Activated naive CD4-positive, alpha-beta T cell treated with anti-CD3 and anti-CD28 coated beads for 36 hours (primary cell): ENCODE data around the gene PLXNC1. TPM values are rescaled to one million over a fixed set of nuclear protein-coding genes. Genes with fewer than 3 reads are reported as not detected.

Experiments used
- CTCF ChIA-PET: fragments of 350-600 bp; sonication (Branson Sonifier 250); formaldehyde crosslinking; loops from one replicate; lab custom pipeline; 2021; ENCODE audit warnings: antibody characterized with exemption; lab: Charles Lee
- DNase-seq: peaks from one replicate; pipeline ENCODE4 v3.0.0-alpha.2; 2020
- H3K27ac Mint-ChIP-seq: one replicate; pipeline ENCODE4 v1.8.0; 2021; ENCODE audit warnings: mild to moderate bottlenecking, mixed read lengths
- H3K27me3 Mint-ChIP-seq: one replicate; pipeline ENCODE4 v1.8.0; 2021; ENCODE audit warnings: low read depth, mixed read lengths
- H3K36me3 Mint-ChIP-seq: one replicate; pipeline ENCODE4 v1.8.0; 2021; ENCODE audit warnings: low read depth, mixed read lengths
- H3K4me1 Mint-ChIP-seq: one replicate; pipeline ENCODE4 v1.8.0; 2021; ENCODE audit warnings: low read depth, mixed read lengths
- H3K4me3 Mint-ChIP-seq: one replicate; pipeline ENCODE4 v1.8.0; 2021; ENCODE audit warnings: mild to moderate bottlenecking, moderate library complexity, mixed read lengths
- H3K9me3 Mint-ChIP-seq: one replicate; pipeline ENCODE4 v1.8.0; 2021; ENCODE audit warnings: mixed read lengths
- intact Hi-C: fragments of 100-400 bp; cut with micrococcal nuclease; formaldehyde crosslinking; loops from one replicate; pipeline ENCODE4 v1.15.1; 2023
- total RNA-seq, 2 experiments: library from RNA; stranded (reverse); gene quantifications; one replicate each; pipeline ENCODE4 v1.2.3, GENCODE V29; 2021

PLXNC1 gene
- total RNA-seq, 2 experiments from 2014 or later, result 3.6 to 4.0 TPM

GRCh38 chr12:94230357-94230905, 82.1 kb downstream of the PLXNC1 start:
- DNase-seq, result peak; percentile 14
- Mint-ChIP-seq H3K27ac (no peak overlapping the region), H3K4me3 (no peak overlapping the region), H3K4me1 (peaks cover 6% of the 10 kb centered on the region), H3K36me3 (peaks cover 14% of the 10 kb centered on the region), H3K27me3 (no peaks in the 10 kb centered on the region), H3K9me3 (no peaks in the 10 kb centered on the region)
- CTCF ChIA-PET, result no interaction called here
- intact Hi-C loops, result loop anchor here (1.0 kb wide), 1 partner anchor 22 kb away; no protein-coding TSS in a partner anchor

- intact Hi-C loops, result no loop called here
- no peak for DNase-seq
- Mint-ChIP-seq H3K4me3 (no peak overlapping the region), H3K9me3 (no peaks in the 10 kb centered on the region), H3K27ac (no peak overlapping the region), H3K4me1 (peaks cover 6% of the 10 kb centered on the region), H3K36me3 (peaks cover 14% of the 10 kb centered on the region), H3K27me3 (no peaks in the 10 kb centered on the region)
- CTCF ChIA-PET, result interaction anchor here (0.7 kb wide), 1 partner anchor 51 kb away, joined by 3 read pairs; no protein-coding TSS in a partner anchor
These were observed 83.3 kb downstream of the PLXNC1 start for GRCh38 chr12:94231709-94232108.

GRCh38 chr12:94235848-94236247, 87.5 kb downstream of the PLXNC1 start:
- DNase-seq, result no peak
- no peaks in the 10 kb centered on the region for H3K4me1 Mint-ChIP-seq
- H3K36me3 Mint-ChIP-seq, result peaks cover 6% of the 10 kb centered on the region
- no peaks in the 10 kb centered on the region for H3K9me3 Mint-ChIP-seq
- no peak overlapping the region for H3K4me3 Mint-ChIP-seq
- no peak overlapping the region for H3K27ac Mint-ChIP-seq
- CTCF ChIA-PET, result no interaction called here
- no peaks in the 10 kb centered on the region for H3K27me3 Mint-ChIP-seq
- intact Hi-C loops, result no loop called here

GRCh38 chr12:94239332-94239993, 91.1 kb downstream of the PLXNC1 start:
- H3K27me3 Mint-ChIP-seq, result no peaks in the 10 kb centered on the region
- CTCF ChIA-PET, result no interaction called here
- no peaks in the 10 kb centered on the region for H3K9me3 Mint-ChIP-seq
- H3K36me3 Mint-ChIP-seq, result peaks cover 10% of the 10 kb centered on the region
- H3K4me3 Mint-ChIP-seq, result no peak overlapping the region
- H3K4me1 Mint-ChIP-seq, result peaks cover 7% of the 10 kb centered on the region
- intact Hi-C loops, result no loop called here
- no peak for DNase-seq
- no peak overlapping the region for H3K27ac Mint-ChIP-seq

- no peaks in the 10 kb centered on the region for H3K9me3 Mint-ChIP-seq
- CTCF ChIA-PET, result no interaction called here
- DNase-seq, result no peak
- H3K4me3 Mint-ChIP-seq, result no peak overlapping the region
- intact Hi-C loops, result no loop called here
- peaks cover 10% of the 10 kb centered on the region for H3K36me3 Mint-ChIP-seq
- no peaks in the 10 kb centered on the region for H3K27me3 Mint-ChIP-seq
- H3K4me1 Mint-ChIP-seq, result peaks cover 14% of the 10 kb centered on the region
- no peak overlapping the region for H3K27ac Mint-ChIP-seq
These were observed 91.8 kb downstream of the PLXNC1 start for GRCh38 chr12:94240171-94240570.

- no peak overlapping the region for H3K4me3 Mint-ChIP-seq
- H3K9me3 Mint-ChIP-seq, result no peaks in the 10 kb centered on the region
- H3K27ac Mint-ChIP-seq, result no peak overlapping the region
- intact Hi-C loops, result no loop called here
- peaks cover 13% of the 10 kb centered on the region for H3K36me3 Mint-ChIP-seq
- DNase-seq, result no peak
- peaks cover 14% of the 10 kb centered on the region for H3K4me1 Mint-ChIP-seq
- no peaks in the 10 kb centered on the region for H3K27me3 Mint-ChIP-seq
- CTCF ChIA-PET, result interaction anchor here (0.6 to 1.0 kb wide), 2 partner anchors 12 to 49 kb away, joined by 3 read pairs; no protein-coding TSS in a partner anchor
These were observed 94.5 kb downstream of the PLXNC1 start for GRCh38 chr12:94242901-94243300.

GRCh38 chr12:94244165-94245133, 96.1 kb downstream of the PLXNC1 start:
- intact Hi-C loops, result loop anchor here (1.0 kb wide), 1 partner anchor 25 kb away; no protein-coding TSS in a partner anchor
- DNase-seq, result peak; percentile 67
- H3K36me3 Mint-ChIP-seq, result peaks cover 15% of the 10 kb centered on the region
- no peaks in the 10 kb centered on the region for H3K27me3 Mint-ChIP-seq
- peaks cover 14% of the 10 kb centered on the region for H3K4me1 Mint-ChIP-seq
- no peak overlapping the region for H3K4me3 Mint-ChIP-seq
- peak overlapping the region; percentile 52 for H3K27ac Mint-ChIP-seq
- no peaks in the 10 kb centered on the region for H3K9me3 Mint-ChIP-seq
- CTCF ChIA-PET, result no interaction called here

- intact Hi-C loops, result no loop called here
- no peaks in the 10 kb centered on the region for H3K9me3 Mint-ChIP-seq
- H3K27ac Mint-ChIP-seq, result no peak overlapping the region
- no peak for DNase-seq
- H3K4me1 Mint-ChIP-seq, result peaks cover 14% of the 10 kb centered on the region
- peaks cover 12% of the 10 kb centered on the region for H3K36me3 Mint-ChIP-seq
- H3K27me3 Mint-ChIP-seq, result no peaks in the 10 kb centered on the region
- no peak overlapping the region for H3K4me3 Mint-ChIP-seq
- CTCF ChIA-PET, result interaction anchor here (0.6 kb wide), 1 partner anchor 69 kb away, joined by 3 read pairs; no protein-coding TSS in a partner anchor
These were observed 97.4 kb downstream of the PLXNC1 start for GRCh38 chr12:94245631-94246383.

GRCh38 chr12:94247246-94247645, 98.9 kb downstream of the PLXNC1 start:
- Mint-ChIP-seq H3K27me3 (no peaks in the 10 kb centered on the region), H3K4me1 (peaks cover 14% of the 10 kb centered on the region), H3K36me3 (peaks cover 8% of the 10 kb centered on the region), H3K27ac (no peak overlapping the region), H3K9me3 (no peaks in the 10 kb centered on the region), H3K4me3 (no peak overlapping the region)
- intact Hi-C loops, result no loop called here
- CTCF ChIA-PET, result no interaction called here
- DNase-seq, result no peak

- Mint-ChIP-seq H3K36me3 (peaks cover 8% of the 10 kb centered on the region), H3K9me3 (no peaks in the 10 kb centered on the region), H3K27me3 (no peaks in the 10 kb centered on the region), H3K4me3 (no peak overlapping the region), H3K4me1 (peaks cover 14% of the 10 kb centered on the region), H3K27ac (no peak overlapping the region)
- intact Hi-C loops, result no loop called here
- CTCF ChIA-PET, result no interaction called here
- no peak for DNase-seq
These were observed 100.2 kb downstream of the PLXNC1 start for GRCh38 chr12:94248582-94248981.

- H3K27me3 Mint-ChIP-seq, result no peaks in the 10 kb centered on the region
- DNase-seq, result no peak
- H3K4me1 Mint-ChIP-seq, result peaks cover 2% of the 10 kb centered on the region
- intact Hi-C loops, result no loop called here
- H3K4me3 Mint-ChIP-seq, result no peak overlapping the region
- no peaks in the 10 kb centered on the region for H3K9me3 Mint-ChIP-seq
- CTCF ChIA-PET, result no interaction called here
- no peak overlapping the region for H3K27ac Mint-ChIP-seq
- H3K36me3 Mint-ChIP-seq, result peaks cover 11% of the 10 kb centered on the region
These were observed 101.8 kb downstream of the PLXNC1 start for GRCh38 chr12:94250130-94250529.

GRCh38 chr12:94254270-94254669, 105.9 kb downstream of the PLXNC1 start:
- Mint-ChIP-seq H3K4me3 (no peak overlapping the region), H3K36me3 (peaks cover 10% of the 10 kb centered on the region), H3K27me3 (no peaks in the 10 kb centered on the region), H3K9me3 (no peaks in the 10 kb centered on the region), H3K4me1 (peaks cover 4% of the 10 kb centered on the region), H3K27ac (no peak overlapping the region)
- CTCF ChIA-PET, result interaction anchor here (0.8 kb wide), 1 partner anchor 36 kb away, joined by 3 read pairs; no protein-coding TSS in a partner anchor
- DNase-seq, result no peak
- intact Hi-C loops, result no loop called here
